H7 (cell line): ENCODE measurements around the gene PLOD3. TPM values are rescaled to one million over a fixed set of nuclear protein-coding genes. Genes with fewer than 3 reads are reported as not detected.
A peak's percentile ranks its signal among the peaks of the same experiment; 100 is the strongest.

ENCODE experiments used
- DNase-seq: peaks from one replicate; pipeline ENCODE4 v3.0.0; 2012
- H3K27me3 ChIP-seq: 2 replicates; pipeline ENCODE4 v1.6.0; 2011; ENCODE audit warnings: mild to moderate bottlenecking, low read length; ENCODE audit not compliant: control insufficient read depth, insufficient read depth
- H3K36me3 ChIP-seq: replicated peaks from 2 replicates; pipeline ENCODE4 v1.5.1; 2011; ENCODE audit warnings: low read length; ENCODE audit not compliant: control insufficient read depth, insufficient read depth
- H3K4me3 ChIP-seq: 2 replicates; pipeline ENCODE4 v1.5.1; 2011; ENCODE audit warnings: low read depth, mild to moderate bottlenecking, control low read depth, low read length, moderate library complexity; ENCODE audit not compliant: insufficient read depth
- total RNA-seq: library from RNA; depleted of rRNA; stranded (reverse); fragments of >200 nt; shearing (Covaris generic); gene quantifications from 2 replicates; pipeline ENCODE4 v1.2.3, GENCODE V29; 2014; rRNA removed

The PLOD3 gene
- total RNA-seq, 1 experiment from 2014 or later: 41.9 TPM

- peak; percentile 92 for DNase-seq
- peaks cover 25% of the 10 kb centered on the region for H3K27me3 ChIP-seq
Measured at GRCh38 chr7:101162551-101163278, 54.7 kb downstream of the PLOD3 start.

DNA sequence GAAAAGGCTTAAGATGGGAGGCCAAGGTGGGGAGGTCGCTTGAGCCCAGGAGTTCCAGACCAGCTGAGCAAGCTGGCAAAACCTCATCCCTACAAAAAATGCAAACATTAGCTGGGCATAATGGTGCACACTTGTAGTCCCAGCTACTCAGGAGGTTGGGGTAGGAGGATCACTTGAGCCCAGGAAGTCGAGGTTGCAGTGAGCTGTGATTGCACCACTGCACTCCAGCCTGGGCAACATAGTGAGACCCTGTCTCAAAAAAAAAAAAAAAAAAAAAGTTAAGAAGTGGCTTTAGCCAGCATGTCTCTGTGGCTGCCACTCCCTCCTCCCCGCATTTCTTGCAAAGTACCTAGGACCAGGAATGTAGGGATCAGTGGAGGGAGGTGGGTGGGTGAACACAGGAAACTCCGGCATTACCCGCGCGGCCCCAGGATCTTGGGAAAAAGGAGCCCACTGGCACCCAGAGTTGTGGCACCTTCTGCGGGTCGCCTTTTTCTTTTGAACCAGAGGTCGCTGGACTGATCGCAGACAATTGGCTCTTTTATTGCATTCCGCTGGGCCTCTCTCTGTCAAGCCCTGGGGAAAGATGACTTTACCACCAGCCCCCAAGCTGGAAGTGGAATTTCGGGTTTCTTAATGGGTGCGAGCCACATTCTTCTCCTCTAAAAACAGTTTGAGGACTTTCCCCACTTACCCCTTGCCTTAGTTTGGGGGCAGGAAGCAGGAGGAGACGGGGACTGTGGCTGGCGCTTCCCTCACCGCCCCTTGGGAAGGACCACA, 55.5 kb downstream of the PLOD3 start:
- H3K36me3 ChIP-seq: peaks cover 2% of the 10 kb centered on the region; the same call in 1 of the 2 replicates
- H3K4me3 ChIP-seq: peak overlapping the region; percentile 70
- peaks cover 21% of the 10 kb centered on the region for H3K27me3 ChIP-seq
- peak; percentile 54 for DNase-seq

More at GRCh38 chr7:101162551-101163278, 54.7 kb downstream of the PLOD3 start:
- Histone ChIP-seq H3K36me3 (peaks cover 2% of the 10 kb centered on the region; the same call in 1 of the 2 replicates), H3K4me3 (peak overlapping the region; percentile 70)

GRCh38 chr7:101160910-101161309, 56.5 kb downstream of the PLOD3 start:
- peaks cover 16% of the 10 kb centered on the region for H3K27me3 ChIP-seq
- peaks cover 2% of the 10 kb centered on the region; the same call in 1 of the 2 replicates for H3K36me3 ChIP-seq
- DNase-seq: peak; percentile 58
- H3K4me3 ChIP-seq: no peak overlapping the region

DNA sequence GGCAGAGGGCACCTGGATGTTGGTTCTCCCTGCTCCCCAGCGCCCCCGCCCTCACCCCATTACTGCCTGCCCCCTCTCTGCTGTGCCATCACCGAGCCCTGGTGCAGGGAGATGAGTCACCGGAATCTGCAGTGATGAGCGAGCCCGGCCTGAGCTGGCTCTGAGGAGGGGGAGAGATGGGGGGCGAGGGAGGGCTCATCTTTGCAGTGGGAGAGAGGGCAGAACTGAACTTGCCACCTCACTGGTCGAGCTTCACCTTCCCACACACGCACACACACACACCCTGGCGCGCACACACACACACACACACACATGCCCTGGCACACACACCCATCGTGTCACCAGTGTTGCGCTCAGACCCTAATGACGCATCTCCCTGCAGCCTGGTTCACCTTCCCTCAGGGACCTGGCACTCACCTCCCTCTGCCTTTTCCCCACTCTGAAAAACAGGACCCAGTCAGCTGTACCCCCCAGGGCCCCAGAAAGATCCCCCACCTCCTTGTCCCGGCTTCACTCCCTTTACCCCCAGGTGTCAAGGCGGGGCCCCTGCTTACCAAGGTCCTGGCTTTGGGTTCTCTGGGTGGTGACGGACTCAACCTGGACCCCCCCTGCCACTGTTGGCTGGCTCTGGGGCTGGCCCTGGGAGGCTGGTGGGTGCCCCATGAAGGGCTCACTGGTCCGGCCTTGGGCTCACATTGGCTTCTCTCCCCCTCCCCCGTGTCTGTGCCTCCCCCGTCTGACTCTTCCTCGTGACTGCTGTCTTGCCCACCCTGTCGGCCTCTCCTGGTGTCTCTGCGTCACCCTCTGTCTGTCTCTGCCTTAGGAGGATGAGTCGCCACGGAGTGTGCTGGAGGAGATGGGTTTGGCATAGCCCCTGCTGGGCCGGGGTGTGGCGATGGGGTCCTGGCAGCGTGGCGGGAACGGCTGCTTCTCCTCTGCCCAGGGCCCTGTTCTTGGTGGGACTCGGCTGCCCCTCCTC, 57.4 kb downstream of the PLOD3 start:
- peak; percentile 65 for DNase-seq
- Histone ChIP-seq H3K27me3 (peaks cover 11% of the 10 kb centered on the region), H3K36me3 (peaks cover 2% of the 10 kb centered on the region; the same call in 1 of the 2 replicates), H3K4me3 (no peak overlapping the region)

GRCh38 chr7:101156866-101157589, 60.4 kb downstream of the PLOD3 start:
- Histone ChIP-seq H3K4me3 (no peak overlapping the region), H3K27me3 (peaks cover 2% of the 10 kb centered on the region; the same call in 1 of the 2 replicates)
- DNase-seq: peak; percentile 31

DNA sequence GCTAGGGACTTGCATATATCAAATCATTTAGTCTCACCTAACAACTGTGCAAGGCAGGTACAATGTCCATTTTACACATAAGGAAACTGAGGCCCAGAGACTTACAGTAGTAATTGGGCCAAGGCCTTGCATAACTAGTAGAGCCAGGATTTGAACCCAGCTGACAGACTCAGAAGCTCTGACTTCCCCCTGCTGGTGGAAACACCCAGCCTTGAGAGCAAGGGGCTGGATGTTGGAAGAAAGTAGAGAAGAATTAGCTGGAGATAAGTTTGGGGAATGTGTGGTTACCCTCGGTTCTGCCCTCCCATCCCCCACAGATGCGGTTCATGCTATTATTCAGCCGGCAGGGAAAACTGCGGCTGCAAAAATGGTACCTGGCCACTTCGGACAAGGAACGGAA, 61.1 kb downstream of the PLOD3 start:
- peak; percentile 48 for DNase-seq
- H3K4me3 ChIP-seq: no peak overlapping the region
- peaks cover 2% of the 10 kb centered on the region; the same call in 1 of the 2 replicates for H3K27me3 ChIP-seq
- peaks cover 2% of the 10 kb centered on the region; the same call in 1 of the 2 replicates for H3K36me3 ChIP-seq

More at GRCh38 chr7:101156866-101157589, 60.4 kb downstream of the PLOD3 start:
- H3K36me3 ChIP-seq: peaks cover 2% of the 10 kb centered on the region; the same call in 1 of the 2 replicates

Other genes with a start within 250 kb of the PLOD3 start
- 1.8 and 10.4 TPM in 2 replicates for gene MUC12, start 248.0 kb downstream of the PLOD3 start, total RNA-seq
- not detected in 2 replicates for gene MUC17, start 197.5 kb downstream of the PLOD3 start, total RNA-seq
- gene TRIM56, start 132.1 kb downstream of the PLOD3 start, total RNA-seq: 6.1 and 8.9 TPM in 2 replicates
- gene SERPINE1, start 90.5 kb downstream of the PLOD3 start, total RNA-seq: 3.4 and 3.6 TPM in 2 replicates
- gene AP1S1, start 63.1 kb downstream of the PLOD3 start, total RNA-seq: 114 and 137 TPM in 2 replicates
- 12.0 and 22.5 TPM in 2 replicates for gene VGF, start 52.0 kb downstream of the PLOD3 start, total RNA-seq
- 0.30 and 0.59 TPM in 2 replicates for gene NAT16, start 37.3 kb downstream of the PLOD3 start, total RNA-seq
- gene MOGAT3, start 16.5 kb downstream of the PLOD3 start, total RNA-seq: 0.52 and 1.00 TPM in 2 replicates
- gene ZNHIT1, start 584 bp upstream of the PLOD3 start, total RNA-seq: 58.9 and 83.3 TPM in 2 replicates
- gene CLDN15, start 20.2 kb upstream of the PLOD3 start, total RNA-seq: 4.2 and 6.1 TPM in 2 replicates
- 141 and 151 TPM in 2 replicates for gene FIS1, start 27.5 kb upstream of the PLOD3 start, total RNA-seq
- 19.8 and 27.4 TPM in 2 replicates for gene IFT22, start 104.2 kb upstream of the PLOD3 start, total RNA-seq
- 70.3 and 77.5 TPM in 2 replicates for gene COL26A1, start 145.3 kb upstream of the PLOD3 start, total RNA-seq